Measurements from ENCODE around the gene APBB1. TPM values are rescaled to one million over a fixed set of nuclear protein-coding genes. Genes with fewer than 3 reads are reported as not detected.

APBB1 gene
- total RNA-seq, 2 donors from 2014 or later = 79.8 to 80.9 TPM

DNA sequence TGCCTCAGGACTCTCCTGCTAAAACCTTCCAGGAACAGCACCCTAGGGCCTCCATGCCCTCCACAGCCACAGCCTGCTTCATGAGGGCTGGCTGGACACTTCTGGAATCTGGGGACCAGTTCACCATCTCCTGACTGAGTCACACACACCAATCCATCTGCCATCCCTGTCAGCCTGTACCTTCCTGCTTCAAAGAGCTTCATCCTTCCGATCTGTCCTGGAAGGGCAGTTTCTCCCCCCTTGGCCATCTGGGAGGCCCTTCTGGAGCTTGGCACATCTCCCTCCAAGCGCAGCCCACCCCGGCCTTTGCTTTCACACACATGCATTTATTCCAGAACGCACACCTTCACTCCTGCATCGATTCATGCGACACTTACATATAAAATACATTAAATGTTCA lies 13.0 kb downstream of the APBB1 start:
- Histone ChIP-seq H3K4me1 (peaks cover 0 to 19% of the 10 kb centered on the region in 2 donors), H3K4me3 (no peak overlapping the region), H3K27me3 (no peaks in the 10 kb centered on the region), H3K36me3 (peaks cover 35% of the 10 kb centered on the region), H3K27ac (no peak overlapping the region), H3K9me3 (no peaks in the 10 kb centered on the region)
- DNase-seq (ENCODE audit: low spot score) = no peak
- no peak for TF ChIP-seq CTCF (IDR thresholded peaks at IDR 0.05)

- peaks cover 34% of the 10 kb centered on the region for H3K36me3 ChIP-seq
- DNase-seq (ENCODE audit: low spot score) = no peak
- no peaks in the 10 kb centered on the region for H3K9me3 ChIP-seq
- no peak overlapping the region for H3K4me3 ChIP-seq
- no peaks in the 10 kb centered on the region for H3K27me3 ChIP-seq
- H3K27ac ChIP-seq = no peak overlapping the region
- H3K4me1 ChIP-seq = peaks cover 0 to 19% of the 10 kb centered on the region in 2 donors
- TF ChIP-seq CTCF (IDR thresholded peaks at IDR 0.05) = no peak
Measured at GRCh38 chr11:6405052-6405667, 13.7 kb downstream of the APBB1 start.

DNA sequence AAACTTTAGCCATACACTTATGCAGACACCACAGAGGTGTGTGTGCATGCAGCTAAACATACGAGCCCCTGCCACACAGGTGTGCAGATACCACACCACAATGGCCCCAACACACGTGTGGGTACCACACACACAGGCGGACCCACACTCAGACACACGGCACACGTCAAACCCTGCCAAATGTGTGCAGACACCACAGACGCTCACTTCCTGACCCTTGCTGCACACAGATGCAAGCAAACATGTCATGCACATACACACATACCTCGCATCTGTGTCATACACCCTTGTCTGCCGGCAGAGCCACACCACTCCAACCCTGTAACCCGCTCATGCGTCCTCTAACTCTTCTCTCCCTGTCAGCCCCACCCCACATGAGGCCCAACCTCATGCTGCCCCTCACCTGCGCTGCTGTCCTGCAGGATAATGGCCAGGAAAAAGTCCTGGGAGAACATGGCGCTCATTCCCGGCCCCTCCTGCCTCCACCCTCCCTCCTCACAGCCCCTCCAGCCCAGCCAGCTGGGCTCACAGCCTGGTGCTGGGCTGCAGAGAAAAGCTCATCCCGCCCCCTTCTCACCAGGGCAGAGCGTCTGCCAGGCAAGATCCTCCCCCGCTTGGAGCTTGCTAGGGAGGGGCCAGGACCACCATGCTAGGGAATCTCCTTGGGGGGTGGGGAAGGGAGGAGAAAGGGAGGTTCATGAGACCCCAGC lies 14.4 kb downstream of the APBB1 start:
- DNase-seq (ENCODE audit: low spot score) = no peak
- no peak for TF ChIP-seq CTCF (IDR thresholded peaks at IDR 0.05)
- no peak overlapping the region for H3K27ac ChIP-seq
- peaks cover 0 to 19% of the 10 kb centered on the region in 2 donors for H3K4me1 ChIP-seq
- no peak overlapping the region for H3K4me3 ChIP-seq
- no peaks in the 10 kb centered on the region for H3K9me3 ChIP-seq
- peaks cover 28% of the 10 kb centered on the region for H3K36me3 ChIP-seq
- H3K27me3 ChIP-seq = no peaks in the 10 kb centered on the region

DNA sequence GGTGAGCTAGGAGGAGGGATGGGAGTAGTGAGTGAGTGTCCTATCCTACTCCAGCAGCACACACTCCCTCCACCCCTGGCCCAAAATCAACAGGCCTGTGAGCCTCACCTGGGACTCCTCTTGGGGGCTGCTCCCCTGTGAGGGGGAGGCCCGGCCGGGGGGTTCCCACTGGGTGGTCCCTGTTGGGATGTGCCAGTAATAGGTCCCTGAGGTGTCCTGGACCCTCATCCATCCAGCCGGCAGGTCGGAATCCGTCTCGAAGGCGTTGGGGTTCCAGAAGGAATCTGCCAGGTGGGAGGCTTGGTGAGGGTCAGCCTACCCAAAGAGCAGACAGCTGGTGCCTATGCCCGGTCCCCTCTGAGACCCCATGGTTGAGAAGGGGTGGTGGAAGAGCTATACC lies 15.4 kb downstream of the APBB1 start:
- peaks cover 0 to 19% of the 10 kb centered on the region in 2 donors for H3K4me1 ChIP-seq
- H3K27ac ChIP-seq = no peak overlapping the region
- no peaks in the 10 kb centered on the region for H3K27me3 ChIP-seq
- peaks cover 24% of the 10 kb centered on the region for H3K36me3 ChIP-seq
- no peak overlapping the region for H3K4me3 ChIP-seq
- no peaks in the 10 kb centered on the region for H3K9me3 ChIP-seq
- no peak for DNase-seq (ENCODE audit: low spot score)
- TF ChIP-seq CTCF (IDR thresholded peaks at IDR 0.05) = no peak

DNA sequence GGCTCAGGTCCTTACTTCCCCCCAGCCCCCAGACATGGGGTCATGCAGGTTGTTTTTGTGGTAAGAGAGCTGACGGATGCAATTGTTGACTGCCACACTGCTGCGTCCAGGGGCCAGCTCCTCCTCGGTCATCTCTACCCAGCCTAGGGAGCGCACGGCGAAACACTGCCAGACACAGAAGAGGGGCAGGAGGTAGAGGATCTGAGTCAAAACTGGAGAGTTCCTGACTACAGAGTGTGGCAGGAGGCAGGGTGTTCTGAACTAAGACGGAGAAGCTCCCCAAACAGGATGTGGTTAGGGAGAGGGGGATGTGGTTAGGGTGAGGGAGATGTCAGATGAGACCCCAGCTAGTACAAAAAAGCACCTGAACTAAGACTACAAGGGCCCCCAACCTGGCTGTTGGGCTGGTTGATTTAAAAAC lies 16.3 kb downstream of the APBB1 start:
- Histone ChIP-seq H3K9me3 (no peaks in the 10 kb centered on the region), H3K36me3 (peaks cover 24% of the 10 kb centered on the region), H3K27ac (no peak overlapping the region), H3K4me3 (no peak overlapping the region), H3K4me1 (peaks cover 0 to 19% of the 10 kb centered on the region in 2 donors), H3K27me3 (no peaks in the 10 kb centered on the region)
- TF ChIP-seq CTCF (IDR thresholded peaks at IDR 0.05) = no peak
- no peak for DNase-seq (ENCODE audit: low spot score)

All from right atrium auricular region (tissue), 2 donors.